Upper lobe of left lung (tissue), 4 donors: ENCODE results near the gene SPEF2.

ENCODE experiments used
- CTCF ChIP-seq, 6 experiments: fragments of 450-650 bp in 4 of 6; fragments of 200-600 bp in 2 of 6; sonication (generic) in 2 of 6; IDR thresholded peaks; one replicate each; pipeline ENCODE4 v1.5.1; 2016 to 2019; ENCODE audit warnings: antibody characterized with exemption in 6 of 6
- POLR2A ChIP-seq, 4 donors: fragments of 450-650 bp; IDR thresholded peaks; one replicate each; pipeline ENCODE4 v1.5.1; 2016 to 2017; ENCODE audit warnings: antibody characterized with exemption in 4 of 4, mild to moderate bottlenecking in 2 of 4
- POLR2AphosphoS5 ChIP-seq, 2 donors: sonication (generic); formaldehyde crosslinking; IDR thresholded peaks; one replicate each; pipeline ENCODE4 v1.5.1; 2017; ENCODE audit warnings: antibody characterized with exemption in 2 of 2

DNA sequence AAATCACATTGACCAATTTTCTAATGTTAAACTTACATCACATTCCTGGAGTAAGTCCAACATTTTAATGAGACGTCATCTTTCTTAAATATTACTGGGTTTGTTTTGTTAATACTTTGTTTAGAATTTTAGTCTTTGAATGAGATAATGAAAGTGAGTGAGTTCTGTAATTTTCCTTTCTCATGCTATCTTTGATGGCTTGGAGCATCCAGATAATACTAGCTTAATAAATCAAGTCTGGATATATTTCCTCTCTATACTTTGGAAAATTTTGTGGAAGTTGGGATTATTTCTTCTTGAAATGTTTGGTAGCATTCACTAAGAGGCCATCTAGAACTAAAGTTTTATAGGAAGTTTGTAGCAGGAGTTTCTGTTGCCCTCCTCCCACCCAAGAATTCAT lies 148.3 kb downstream of the SPEF2 start:
- TF ChIP-seq POLR2AphosphoS5 (IDR thresholded peaks at IDR 0.05) (no peak), CTCF (IDR thresholded peaks at IDR 0.05) (no peak), POLR2A (IDR thresholded peaks at IDR 0.05) (no peak)
